Measurements from ENCODE around the gene SENP8. TPM values are rescaled to one million over a fixed set of nuclear protein-coding genes. Genes with fewer than 3 reads are reported as not detected.

Gene SENP8
- total RNA-seq, 1 experiment from 2014 or later, result 4.8 TPM

DNA sequence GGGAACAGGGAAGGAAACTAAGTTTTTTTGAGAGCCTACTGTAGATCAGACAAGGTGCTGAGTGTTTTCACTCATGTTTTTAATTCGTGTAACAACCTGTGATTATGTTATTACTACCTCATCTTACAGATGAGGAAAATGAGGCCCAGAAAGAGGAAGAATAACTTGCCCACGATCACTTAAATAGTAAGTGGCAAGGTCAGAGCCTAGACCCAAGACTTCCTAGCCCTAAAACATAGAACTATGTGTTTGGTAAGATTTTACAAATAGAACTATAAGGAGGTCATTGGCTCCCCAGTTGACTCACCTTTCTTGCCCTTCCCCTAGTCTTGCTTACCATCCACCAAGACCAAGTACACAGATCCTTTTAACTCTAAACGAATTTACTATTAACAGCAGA, 13.7 kb downstream of the SENP8 start:
- H3K36me3 ChIP-seq (replicated peaks; ENCODE audit: control insufficient read depth, insufficient read depth, low read length), result no peaks in the 10 kb centered on the region
- H3K4me3 ChIP-seq (ENCODE audit: insufficient read depth, low read depth, low read length), result no peak overlapping the region
- H3K27me3 ChIP-seq (ENCODE audit: control insufficient read depth, insufficient read depth, low read length), result no peaks in the 10 kb centered on the region
- no peak for DNase-seq

DNA sequence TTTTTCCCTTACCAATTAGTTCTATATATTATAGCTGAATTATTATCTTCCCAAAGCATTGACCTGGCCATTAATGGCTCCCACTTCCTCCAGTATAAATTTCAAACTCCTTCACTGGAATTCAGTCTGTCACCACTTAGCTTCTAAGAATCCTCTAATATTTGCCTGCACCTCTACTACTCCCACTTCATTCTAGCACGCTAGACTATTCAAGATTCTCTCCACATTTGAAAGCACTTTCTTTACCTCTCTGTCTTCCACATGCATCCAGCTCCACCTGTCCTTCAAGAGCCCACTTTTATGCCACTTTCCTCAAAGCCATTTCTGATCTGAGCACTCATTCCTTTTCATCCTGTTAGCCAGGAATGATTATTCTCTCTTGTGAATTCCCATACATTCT, 15.0 kb downstream of the SENP8 start:
- Histone ChIP-seq H3K36me3 (replicated peaks; ENCODE audit: control insufficient read depth, insufficient read depth, low read length) (no peaks in the 10 kb centered on the region), H3K27me3 (ENCODE audit: control insufficient read depth, insufficient read depth, low read length) (no peaks in the 10 kb centered on the region), H3K4me3 (ENCODE audit: insufficient read depth, low read depth, low read length) (no peak overlapping the region)
- DNase-seq, result no peak

- Histone ChIP-seq H3K27me3 (ENCODE audit: control insufficient read depth, insufficient read depth, low read length) (no peaks in the 10 kb centered on the region), H3K4me3 (ENCODE audit: insufficient read depth, low read depth, low read length) (no peak overlapping the region), H3K36me3 (replicated peaks; ENCODE audit: control insufficient read depth, insufficient read depth, low read length) (no peaks in the 10 kb centered on the region)
- DNase-seq, result no peak
Observed at GRCh38 chr15:72135719-72136118, 17.5 kb downstream of the SENP8 start.

GRCh38 chr15:72136170-72137051, 18.2 kb downstream of the SENP8 start:
- no peak for DNase-seq
- Histone ChIP-seq H3K27me3 (ENCODE audit: control insufficient read depth, insufficient read depth, low read length) (no peaks in the 10 kb centered on the region), H3K4me3 (ENCODE audit: insufficient read depth, low read depth, low read length) (no peak overlapping the region), H3K36me3 (replicated peaks; ENCODE audit: control insufficient read depth, insufficient read depth, low read length) (no peaks in the 10 kb centered on the region)

- H3K27me3 ChIP-seq (ENCODE audit: control insufficient read depth, insufficient read depth, low read length), result no peaks in the 10 kb centered on the region
- no peak for DNase-seq
- H3K36me3 ChIP-seq (replicated peaks; ENCODE audit: control insufficient read depth, insufficient read depth, low read length), result no peaks in the 10 kb centered on the region
- H3K4me3 ChIP-seq (ENCODE audit: insufficient read depth, low read depth, low read length), result no peak overlapping the region
Observed at GRCh38 chr15:72139667-72140066, 21.5 kb downstream of the SENP8 start.

DNA sequence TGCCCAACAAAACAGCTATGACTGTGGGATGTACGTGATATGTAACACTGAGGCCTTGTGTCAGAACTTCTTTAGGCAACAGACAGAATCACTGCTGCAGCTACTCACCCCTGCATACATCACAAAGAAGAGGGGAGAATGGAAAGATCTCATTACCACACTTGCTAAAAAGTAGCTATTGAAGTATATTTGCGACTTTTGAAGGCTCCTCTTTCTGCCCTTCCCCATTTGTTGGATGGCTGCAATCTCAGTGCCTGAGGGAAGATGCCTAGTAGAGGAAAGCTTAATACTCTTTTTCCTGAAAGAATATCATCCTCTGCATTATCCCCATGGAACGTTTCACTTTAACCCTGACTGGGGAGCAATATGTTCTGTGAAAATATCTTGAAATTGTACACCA, 21.9 kb downstream of the SENP8 start:
- Histone ChIP-seq H3K36me3 (replicated peaks; ENCODE audit: control insufficient read depth, insufficient read depth, low read length) (no peaks in the 10 kb centered on the region), H3K27me3 (ENCODE audit: control insufficient read depth, insufficient read depth, low read length) (no peaks in the 10 kb centered on the region), H3K4me3 (ENCODE audit: insufficient read depth, low read depth, low read length) (no peak overlapping the region)
- DNase-seq, result no peak

GRCh38 chr15:72141171-72142084, 23.2 kb downstream of the SENP8 start:
- H3K27me3 ChIP-seq (ENCODE audit: control insufficient read depth, insufficient read depth, low read length), result no peaks in the 10 kb centered on the region
- no peaks in the 10 kb centered on the region for H3K36me3 ChIP-seq (replicated peaks; ENCODE audit: control insufficient read depth, insufficient read depth, low read length)
- no peak overlapping the region for H3K4me3 ChIP-seq (ENCODE audit: insufficient read depth, low read depth, low read length)
- DNase-seq, result no peak

DNA sequence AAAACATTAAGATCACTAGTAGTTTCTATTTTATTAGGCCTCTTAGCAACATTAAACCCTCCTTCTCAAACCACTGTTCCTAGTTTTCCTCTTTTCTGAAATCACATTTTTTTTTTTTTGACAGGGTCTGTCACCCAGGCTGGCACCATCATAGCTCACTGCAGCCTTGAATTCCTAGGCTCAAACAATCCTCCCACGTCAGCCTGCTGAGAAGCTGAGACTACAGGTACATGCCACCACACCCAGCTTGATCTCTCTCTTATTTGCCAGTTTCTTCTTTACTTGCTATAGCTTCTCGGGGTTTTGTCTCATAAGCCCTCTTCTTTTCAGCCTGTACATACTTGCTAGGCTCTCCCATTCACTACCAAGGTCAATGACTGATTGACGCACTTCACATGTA, 28.0 kb downstream of the SENP8 start:
- DNase-seq, result no peak
- H3K27me3 ChIP-seq (ENCODE audit: control insufficient read depth, insufficient read depth, low read length), result no peaks in the 10 kb centered on the region
- H3K36me3 ChIP-seq (replicated peaks; ENCODE audit: control insufficient read depth, insufficient read depth, low read length), result no peaks in the 10 kb centered on the region
- no peak overlapping the region for H3K4me3 ChIP-seq (ENCODE audit: insufficient read depth, low read depth, low read length)

DNA sequence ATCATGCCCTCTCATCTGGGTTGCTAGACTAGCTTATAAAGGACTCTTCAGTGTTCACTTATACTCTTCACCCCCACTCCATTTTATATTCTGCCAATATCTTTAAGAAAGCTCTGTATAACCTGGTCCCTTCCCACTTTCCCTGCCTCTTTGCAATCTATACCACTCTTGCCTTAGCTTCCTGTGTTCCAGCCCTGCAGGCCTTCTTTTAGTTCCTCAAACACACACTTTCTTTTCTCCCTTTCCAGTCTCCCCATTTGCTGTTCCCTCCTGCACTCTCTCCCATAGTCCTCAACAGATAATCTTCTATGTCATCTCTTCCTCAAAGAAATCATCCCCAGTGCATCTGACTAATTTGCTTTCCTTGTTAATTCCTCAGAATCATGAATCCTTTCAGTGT, 28.7 kb downstream of the SENP8 start:
- DNase-seq, result no peak
- H3K36me3 ChIP-seq (replicated peaks; ENCODE audit: control insufficient read depth, insufficient read depth, low read length), result no peaks in the 10 kb centered on the region
- no peak overlapping the region for H3K4me3 ChIP-seq (ENCODE audit: insufficient read depth, low read depth, low read length)
- H3K27me3 ChIP-seq (ENCODE audit: control insufficient read depth, insufficient read depth, low read length), result no peaks in the 10 kb centered on the region

DNA sequence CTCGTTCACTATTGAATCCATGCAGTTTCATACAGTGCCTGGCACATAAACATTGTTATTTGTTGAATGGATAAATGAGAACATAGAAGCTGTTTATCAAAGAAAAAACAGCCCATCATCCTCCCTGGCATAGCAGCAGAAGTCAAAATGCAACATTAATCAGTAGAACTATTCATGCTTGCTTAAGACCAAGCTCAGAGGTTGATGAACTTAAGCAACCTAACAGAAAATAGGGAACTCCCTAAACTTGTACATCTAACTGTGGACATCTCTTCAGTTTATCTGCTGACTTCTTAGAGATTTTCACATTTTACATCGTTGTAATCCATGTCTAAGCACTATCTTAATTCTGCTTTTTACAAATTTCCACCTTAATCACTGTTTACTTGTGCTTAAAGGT, 29.2 kb downstream of the SENP8 start:
- DNase-seq, result no peak
- no peaks in the 10 kb centered on the region for H3K36me3 ChIP-seq (replicated peaks; ENCODE audit: control insufficient read depth, insufficient read depth, low read length)
- no peaks in the 10 kb centered on the region for H3K27me3 ChIP-seq (ENCODE audit: control insufficient read depth, insufficient read depth, low read length)
- no peak overlapping the region for H3K4me3 ChIP-seq (ENCODE audit: insufficient read depth, low read depth, low read length)

DNA sequence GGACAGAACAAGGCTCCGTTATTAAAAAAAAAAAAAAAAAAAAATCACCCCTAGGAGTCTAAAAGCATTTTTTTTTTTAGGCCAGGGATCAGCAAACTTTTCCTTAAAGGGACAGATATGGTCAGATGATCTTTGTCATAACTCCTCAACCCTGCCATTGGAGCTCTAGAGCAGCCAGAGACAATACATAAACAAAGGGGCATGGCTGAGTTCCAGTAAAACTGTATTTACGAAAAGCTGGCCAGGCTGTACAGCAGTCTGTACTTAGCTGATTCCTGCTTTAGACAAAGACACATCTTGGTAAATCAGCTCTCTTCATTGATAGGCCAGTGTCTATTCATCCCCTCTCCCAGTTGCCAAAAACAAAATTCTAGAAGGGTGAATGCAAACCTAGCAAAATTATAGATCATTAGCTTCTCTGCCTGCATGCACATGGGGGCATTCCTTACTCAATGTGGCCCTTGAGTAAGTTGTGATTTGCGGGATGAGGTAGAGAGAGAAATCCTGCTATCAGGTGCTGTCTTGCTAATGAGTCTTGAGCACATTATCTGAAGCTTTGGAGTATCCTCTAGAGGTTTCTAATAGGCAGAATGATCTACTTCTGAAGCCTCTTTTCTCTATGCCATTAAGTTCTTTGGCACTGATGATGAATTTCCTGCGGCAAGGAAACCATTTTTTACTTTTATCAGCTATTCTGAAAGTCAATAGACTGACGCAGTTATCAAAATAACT, 35.2 kb downstream of the SENP8 start:
- no peak for DNase-seq
- H3K4me3 ChIP-seq (ENCODE audit: insufficient read depth, low read depth, low read length), result no peak overlapping the region
- H3K36me3 ChIP-seq (replicated peaks; ENCODE audit: control insufficient read depth, insufficient read depth, low read length), result no peaks in the 10 kb centered on the region
- no peaks in the 10 kb centered on the region for H3K27me3 ChIP-seq (ENCODE audit: control insufficient read depth, insufficient read depth, low read length)

DNA sequence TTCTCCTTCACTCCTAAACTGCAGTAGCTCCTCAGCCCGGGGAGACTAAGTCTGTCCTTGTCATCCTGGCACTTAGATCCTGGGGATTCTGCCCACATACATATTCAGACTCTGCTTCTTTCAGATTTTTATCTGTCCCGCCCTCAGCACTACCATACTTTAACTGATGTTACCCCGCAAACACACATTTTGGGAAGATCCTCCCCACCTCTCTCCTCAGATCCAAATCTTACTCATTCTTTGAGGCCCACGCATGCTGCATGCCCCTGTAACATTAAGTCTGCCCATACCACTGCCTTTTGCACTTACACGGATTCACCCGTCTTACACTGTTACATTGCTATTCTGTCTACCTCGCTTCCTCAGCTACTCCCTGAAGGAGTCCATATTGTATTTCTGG, 36.1 kb downstream of the SENP8 start:
- Histone ChIP-seq H3K27me3 (ENCODE audit: control insufficient read depth, insufficient read depth, low read length) (no peaks in the 10 kb centered on the region), H3K4me3 (ENCODE audit: insufficient read depth, low read depth, low read length) (no peak overlapping the region), H3K36me3 (replicated peaks; ENCODE audit: control insufficient read depth, insufficient read depth, low read length) (no peaks in the 10 kb centered on the region)
- DNase-seq, result no peak

GRCh38 chr15:72155003-72155621, 36.9 kb downstream of the SENP8 start:
- DNase-seq, result no peak
- H3K36me3 ChIP-seq (replicated peaks; ENCODE audit: control insufficient read depth, insufficient read depth, low read length), result no peaks in the 10 kb centered on the region
- no peaks in the 10 kb centered on the region for H3K27me3 ChIP-seq (ENCODE audit: control insufficient read depth, insufficient read depth, low read length)
- no peak overlapping the region for H3K4me3 ChIP-seq (ENCODE audit: insufficient read depth, low read depth, low read length)

Data from H7 (cell line).